HG02970 (cell line): ENCODE results near the gene RAPGEF2.
"Not testable (repeated sequence)": the region's sequence is repeated elsewhere in the genome, so short reads cannot be mapped to it uniquely, and the experiment has no call there.

ENCODE experiments used
- ATAC-seq: cut with Tn5 transposase; IDR thresholded peaks from one replicate; pipeline ENCODE4 v1.9.1; 2021; ENCODE audit warnings: mild to moderate bottlenecking, moderate library complexity, moderate number of reproducible peaks; ENCODE audit not compliant: unreplicated experiment, low FRiP score

Gene RAPGEF2

DNA sequence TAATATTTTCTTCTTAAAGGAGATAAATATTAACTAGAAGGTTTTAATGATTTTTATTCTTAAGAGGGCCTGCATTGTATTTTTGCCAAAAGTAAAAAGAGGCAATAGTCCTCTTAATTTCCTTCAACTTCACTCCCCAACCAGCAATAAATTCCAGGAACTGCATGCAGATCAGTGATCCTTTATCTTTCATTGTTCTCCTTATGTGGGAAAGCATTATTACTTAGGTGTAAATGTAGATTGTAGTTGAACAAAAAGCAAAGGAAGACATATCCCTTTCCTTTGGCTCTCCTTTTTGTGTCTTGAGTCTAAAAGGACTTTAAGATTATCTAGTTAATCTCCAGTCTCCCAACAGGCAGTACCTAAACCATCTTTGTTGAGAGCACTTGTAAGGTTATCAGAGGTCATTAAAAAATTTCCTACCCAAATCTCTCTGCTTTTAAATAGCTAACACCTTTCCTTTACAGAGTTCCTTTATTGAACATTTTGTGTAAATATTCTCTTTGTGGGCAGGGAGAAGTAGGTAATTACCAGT lies 55.3 kb downstream of the RAPGEF2 start:
- no peak for ATAC-seq

DNA sequence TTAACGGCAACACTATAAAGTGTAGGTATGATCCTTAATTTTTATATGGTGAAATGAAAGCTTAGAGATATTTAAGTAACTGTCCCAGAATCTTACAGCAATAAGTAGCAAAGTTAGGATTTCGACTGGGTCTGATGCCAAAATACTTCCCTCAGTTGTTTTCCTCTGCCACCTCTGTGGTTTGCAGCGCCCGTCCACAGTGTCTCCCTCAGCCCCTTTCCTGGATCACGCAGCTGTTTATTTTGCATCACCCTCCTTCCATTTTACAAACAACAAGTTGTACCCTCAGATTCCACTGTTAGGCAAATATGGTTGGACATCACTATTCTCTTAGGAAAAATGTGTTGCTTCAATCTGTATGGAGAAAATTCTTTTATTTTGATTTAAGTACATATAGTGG lies 56.1 kb downstream of the RAPGEF2 start:
- no peak for ATAC-seq

DNA sequence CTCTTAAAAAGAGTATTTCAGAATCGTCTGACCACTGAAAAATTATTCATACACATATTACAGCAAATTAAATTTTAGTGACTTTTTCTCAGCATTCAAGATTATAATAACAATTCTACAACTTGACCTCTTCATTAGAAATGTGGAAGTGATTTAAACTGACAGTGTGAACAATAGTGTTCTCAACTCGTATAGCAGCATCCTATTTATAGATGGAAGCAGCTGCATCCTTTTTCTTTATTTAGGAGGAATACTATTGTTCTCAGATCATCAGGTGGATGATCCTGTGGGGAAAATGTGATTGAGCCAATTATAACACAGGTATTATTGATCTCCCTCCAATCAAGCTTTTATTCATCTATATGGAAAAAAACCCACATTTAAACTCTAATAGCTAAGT lies 56.7 kb downstream of the RAPGEF2 start:
- no peak for ATAC-seq

DNA sequence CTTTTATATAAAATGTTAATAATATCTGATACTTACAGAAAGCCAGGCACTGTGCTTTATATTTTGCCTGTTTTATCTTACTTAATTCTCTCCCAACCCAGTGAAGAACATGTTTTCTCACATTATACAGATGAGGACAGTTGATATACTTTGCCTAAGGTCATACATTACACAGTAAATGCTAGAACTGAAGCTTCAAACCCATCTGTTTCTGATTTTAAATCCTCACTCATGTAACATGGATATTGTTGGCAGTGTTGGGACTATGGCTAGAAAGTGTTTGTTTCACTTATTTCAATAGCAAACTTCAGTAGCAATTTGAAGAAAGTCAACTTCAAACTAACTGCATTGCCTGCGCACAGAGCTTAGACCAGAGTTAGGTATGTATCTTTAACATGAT lies 57.4 kb downstream of the RAPGEF2 start:
- ATAC-seq, result no peak

DNA sequence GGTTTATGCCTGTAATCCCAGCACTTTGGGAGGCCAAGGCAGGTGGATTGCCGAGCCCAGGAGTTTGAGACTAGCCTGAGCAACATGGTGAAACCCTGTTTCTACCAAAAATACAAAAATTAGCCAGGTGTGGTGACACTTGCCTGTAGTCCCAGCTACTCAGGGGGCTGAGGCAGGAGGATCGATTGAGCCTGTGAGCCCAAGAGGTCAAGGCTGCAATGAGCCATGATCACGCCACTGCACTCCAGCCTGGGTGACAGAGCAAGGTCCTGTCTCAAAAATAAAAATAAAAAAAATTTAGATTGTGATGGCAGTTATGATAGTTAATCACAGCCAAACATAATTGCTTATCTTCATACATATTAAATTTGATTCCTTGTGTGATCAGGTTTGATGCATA lies 58.6 kb downstream of the RAPGEF2 start:
- not testable (repeated sequence) for ATAC-seq

DNA sequence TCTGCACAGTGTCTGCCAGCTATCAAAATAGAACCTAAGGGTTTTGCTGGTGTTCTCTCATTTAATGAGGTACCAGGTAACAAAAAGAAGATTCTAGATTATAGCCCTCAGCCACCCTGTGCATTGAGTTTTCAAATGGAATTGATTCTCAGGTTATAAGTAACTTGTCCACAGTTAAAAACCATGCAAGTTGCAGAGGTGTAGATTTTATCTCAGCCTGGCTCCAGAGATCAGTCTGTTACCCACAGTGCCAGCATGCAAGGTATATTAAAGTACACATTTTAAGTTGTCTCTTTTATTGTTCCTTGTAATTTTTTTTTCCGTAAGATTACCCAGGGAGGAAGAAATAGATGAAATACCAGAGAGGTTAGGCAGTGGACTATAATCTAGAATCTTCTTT lies 59.7 kb downstream of the RAPGEF2 start:
- ATAC-seq, result no peak

DNA sequence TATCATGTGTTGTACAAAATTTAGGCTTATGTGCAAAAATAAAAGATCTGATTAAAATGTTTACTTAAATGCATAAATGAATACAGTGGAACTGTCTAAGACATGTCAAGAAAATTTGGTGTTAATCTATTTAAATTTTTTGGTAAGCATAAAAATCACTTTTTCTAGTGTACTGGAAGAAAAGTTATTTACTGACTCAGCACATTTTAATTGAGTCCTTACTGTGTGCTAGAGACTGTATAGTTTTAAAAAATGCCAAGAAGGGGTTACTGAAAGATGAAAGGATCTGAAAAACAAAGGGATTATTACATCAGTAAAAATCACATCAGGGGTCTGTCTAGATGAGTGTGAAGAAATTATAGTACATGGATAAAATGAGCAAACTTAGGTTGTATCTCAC lies 60.6 kb downstream of the RAPGEF2 start:
- ATAC-seq, result no peak

DNA sequence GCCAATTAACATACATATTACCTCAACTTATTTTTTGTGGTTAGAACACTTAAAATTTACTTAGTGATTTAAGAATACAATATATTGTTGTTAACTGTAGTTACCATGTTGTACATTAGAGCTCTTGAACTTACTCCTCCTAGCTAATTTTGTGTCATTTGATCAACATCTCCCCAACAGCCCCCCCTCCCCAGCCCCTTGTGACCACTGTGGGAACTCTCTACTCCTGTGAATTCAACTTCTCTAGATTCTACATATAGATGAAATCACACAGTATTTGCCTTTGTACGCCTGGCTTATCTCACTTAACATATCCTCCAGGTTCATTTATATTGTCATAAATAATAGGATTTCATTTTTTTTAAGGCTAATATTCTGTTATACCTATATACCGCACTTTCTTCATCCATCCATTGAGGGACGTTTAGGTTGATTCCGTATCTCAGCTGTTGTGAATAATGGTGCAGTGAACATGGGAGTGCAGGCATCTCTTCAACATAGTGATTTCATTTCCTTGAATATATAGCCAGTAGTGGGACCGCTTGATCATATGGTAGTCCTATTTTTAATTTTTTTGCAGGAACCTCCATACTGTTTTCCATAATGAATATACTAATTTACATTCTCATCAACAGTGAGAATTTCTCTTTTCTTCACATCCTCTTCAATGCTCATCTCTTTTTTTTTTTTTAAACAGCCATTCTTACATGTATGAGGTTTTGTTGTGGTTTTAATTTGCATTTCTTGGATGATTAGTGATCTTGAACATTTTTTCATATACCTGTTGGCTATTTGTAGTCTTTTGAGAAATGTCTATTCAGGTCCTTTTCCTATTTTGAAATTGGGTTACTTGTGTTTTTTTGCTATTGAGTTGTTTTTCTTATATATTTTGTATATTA lies 66.8 kb downstream of the RAPGEF2 start:
- no peak for ATAC-seq

DNA sequence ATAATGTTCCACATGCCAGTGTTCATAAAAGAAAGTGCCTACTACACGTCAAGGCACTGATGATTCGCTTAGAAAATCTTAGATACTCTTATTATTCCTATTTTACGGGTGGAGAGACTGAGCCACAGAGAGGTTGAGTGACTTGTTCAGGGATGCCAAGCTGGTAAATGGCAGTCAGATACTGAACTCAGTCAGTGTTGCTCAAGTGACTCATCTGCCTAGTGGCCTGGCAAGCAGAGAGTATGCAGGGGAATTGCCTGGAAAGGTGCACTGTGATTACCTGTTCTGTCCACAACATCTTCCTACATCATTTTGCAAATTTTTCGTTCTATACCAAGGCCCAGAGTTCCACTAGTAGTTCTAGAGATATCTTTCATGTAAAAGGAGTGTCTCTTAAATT lies 68.4 kb downstream of the RAPGEF2 start:
- no peak for ATAC-seq

DNA sequence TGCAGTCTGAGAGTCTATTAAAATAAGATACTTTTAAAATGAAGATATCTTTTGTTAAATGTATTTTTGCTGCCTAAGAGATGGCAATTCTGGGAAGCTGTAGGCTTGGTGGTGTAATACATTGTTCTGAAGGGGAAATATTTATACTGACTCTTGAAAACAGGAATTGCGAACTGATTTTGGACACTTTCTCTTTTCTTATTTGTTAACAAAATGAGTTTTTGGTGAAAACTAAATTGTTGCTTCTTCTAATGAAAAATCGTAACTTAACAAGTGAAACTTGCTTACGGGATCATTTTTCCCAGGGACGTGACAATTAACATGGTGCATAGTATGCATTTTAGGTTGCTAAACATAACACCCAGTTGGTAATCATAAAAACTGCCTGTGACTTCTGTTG lies 71.0 kb downstream of the RAPGEF2 start:
- no peak for ATAC-seq

DNA sequence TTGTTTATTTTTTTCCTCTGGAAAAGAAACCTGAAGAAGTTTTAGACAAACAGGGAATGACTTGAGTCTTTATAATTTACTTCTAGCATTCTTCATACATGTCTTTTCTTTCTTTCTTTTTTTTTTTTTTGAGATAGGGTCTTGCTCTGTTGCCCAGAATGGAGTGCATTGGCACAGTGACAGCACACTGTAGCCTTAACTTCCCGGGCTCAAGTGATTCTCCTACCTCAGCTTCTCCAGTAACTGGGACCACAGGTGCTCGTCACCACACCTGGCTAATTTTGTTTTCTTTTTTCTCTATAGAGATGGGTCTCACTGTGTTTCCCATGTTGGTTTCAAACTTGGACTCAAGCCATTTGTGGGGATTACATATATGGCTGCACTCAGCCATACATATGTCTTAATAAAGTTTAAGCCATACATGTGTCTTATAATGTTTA lies 71.8 kb downstream of the RAPGEF2 start:
- ATAC-seq, result no peak

DNA sequence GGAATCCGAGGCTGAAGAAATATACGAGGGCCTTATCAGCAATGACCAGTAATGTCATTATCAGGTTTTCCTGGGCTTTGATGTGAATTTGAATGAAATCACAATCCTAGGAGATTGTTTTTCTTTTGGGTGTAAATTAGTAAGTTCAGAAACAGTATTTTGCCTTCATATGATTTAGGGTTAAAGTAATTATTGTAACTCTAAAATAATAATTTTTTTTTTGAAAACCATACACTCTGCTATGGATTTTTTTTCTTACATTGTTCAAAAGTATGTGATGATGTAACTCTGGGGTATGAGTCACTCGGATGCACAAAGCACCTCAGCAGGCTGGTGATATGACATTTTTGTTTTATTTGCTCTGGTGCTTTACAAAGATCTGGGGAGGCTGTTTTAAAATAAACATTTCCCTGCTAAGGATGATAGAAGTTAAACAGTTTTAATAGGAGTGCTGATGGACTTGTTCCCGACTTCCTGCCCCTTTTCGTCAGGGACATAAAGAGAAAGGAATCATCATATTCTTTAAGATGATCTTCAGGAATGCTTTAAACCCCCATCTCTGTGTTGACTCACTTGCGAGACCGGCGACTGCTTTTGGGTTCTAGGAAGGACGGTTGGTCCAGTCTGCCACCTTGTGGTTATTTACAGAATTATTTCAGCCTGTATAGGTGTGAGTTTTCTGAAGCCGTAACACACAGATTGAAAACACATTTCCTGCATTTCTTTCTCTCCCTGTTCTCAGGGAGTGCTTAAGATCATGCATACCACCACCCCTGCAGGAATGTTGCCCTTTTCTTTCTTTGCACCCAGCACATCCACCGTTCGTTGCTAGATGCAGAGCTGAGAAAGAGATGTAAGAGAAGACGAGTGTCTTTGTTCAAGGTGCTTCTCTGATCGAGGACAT lies 72.5 kb downstream of the RAPGEF2 start:
- peak; percentile 46 for ATAC-seq

DNA sequence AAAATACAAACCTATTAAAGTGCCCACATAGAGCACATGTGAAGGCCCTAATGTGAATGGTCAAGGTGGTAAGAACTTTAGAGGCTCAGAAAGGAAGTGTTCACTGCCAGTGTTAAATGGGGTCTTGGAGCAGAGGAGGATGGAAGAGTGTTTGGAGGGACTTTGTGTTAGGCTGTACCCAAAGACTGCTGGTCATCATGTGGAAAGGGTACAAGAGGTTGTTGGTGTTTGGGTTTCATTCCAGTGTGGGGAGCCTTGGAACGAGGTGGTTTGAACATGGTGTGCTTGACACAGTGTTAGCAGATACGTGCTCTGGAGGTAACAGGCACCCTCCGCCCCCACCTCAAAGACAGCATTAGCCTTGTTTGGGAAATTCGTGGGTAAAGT lies 73.1 kb downstream of the RAPGEF2 start:
- no peak for ATAC-seq

DNA sequence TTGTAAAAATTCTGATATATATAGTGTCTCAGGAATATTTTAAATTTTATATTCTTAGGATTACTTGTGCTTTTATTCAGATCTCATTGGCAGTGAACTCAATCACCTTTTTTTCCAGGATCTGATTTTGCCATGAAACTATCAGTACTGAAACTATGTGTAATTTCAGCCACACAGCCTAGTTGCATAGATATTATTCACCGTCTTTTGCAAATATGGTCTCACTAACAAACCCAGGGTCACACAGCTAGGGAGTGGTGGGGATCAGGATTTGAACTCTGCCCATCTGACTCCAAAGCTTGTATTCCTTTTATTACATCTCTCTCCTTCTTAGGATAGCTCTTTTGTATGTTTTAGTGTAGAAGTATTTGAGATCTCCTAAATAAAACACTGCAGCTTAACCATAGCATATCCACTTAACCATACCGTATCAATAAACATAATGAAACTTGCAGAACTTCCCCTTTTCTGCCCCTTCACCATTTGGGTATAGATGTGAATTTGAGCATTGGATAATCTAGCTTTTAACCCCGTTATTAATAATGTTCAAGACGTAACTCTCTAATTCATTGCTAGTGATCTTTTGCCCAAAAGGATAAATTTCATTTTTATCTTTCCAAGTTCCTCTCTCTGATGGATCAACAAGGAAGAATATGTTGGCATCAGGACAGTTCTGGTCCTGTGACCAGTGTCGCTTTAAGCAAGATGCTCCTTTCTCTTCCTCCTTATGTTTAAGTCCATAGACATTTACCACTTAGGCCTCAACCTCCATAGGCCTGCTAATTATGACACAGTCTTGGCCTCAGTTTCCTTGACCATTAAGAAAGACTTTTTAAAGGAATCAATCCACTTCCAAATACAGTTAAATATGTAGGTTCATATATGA lies 74.6 kb downstream of the RAPGEF2 start:
- ATAC-seq, result no peak

DNA sequence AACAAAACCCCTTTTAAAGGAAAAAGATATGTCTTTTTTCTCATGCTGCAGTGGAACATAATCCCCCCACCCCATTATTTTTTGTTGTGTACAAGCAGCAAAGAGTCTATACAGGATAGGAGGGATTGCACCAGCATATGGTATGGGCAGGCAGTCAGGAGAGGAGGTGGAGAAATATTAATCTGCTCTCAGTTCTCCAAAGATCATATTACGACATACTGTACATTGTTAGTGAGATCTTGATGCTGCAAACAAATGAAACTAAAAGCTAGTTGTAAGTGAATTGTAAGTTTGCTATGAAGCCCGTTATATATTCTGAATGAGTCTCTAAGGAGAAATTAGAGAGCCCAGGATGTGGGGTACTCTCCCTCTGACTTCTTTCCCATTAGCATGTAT lies 75.3 kb downstream of the RAPGEF2 start:
- no peak for ATAC-seq

DNA sequence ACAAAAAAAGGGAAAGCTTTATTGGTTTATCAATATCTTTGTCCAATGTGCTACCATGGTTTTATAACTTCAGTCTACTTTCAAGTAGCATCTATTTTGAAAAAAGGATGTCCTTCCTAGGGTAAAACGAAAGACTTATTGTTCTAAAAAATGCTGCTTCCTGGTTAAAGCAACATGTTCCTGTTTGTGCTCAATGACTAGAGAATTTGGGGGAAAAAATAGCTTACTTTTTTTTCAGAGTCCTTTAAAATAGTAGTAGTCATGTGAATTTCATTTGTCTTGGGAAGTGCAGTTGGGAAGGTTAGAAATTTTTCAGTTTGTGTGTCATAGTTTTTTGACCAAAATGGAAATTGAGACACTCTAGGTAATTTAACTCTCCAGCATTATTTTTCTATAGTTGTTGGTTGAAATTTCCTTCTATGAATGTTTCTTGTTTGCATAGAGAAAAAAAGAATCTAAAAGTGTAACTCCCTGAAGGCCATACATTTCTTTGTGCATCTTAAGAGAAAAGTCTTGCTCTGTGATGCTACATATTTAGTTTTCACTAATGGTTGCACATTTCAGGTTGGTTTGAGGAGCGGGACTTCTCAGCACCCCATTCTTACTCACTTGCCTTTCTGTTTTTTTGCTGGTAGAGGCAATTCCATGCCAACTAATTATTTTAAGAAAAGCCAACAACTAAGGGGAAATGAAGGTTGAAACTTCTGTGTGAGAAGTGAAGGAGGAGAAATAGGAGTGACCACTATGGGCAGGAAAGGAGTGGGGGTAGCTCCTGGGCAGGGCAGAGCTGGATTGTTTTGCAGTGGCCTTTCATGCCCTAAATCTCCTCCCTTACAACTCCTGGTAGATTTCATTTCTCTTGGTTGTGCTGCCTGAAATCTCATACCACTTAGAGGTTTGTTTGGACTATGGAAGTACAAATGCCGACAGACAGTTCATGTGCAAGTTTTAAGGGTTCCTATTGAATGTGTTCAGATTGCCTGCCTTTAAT lies 76.4 kb downstream of the RAPGEF2 start:
- no peak for ATAC-seq

DNA sequence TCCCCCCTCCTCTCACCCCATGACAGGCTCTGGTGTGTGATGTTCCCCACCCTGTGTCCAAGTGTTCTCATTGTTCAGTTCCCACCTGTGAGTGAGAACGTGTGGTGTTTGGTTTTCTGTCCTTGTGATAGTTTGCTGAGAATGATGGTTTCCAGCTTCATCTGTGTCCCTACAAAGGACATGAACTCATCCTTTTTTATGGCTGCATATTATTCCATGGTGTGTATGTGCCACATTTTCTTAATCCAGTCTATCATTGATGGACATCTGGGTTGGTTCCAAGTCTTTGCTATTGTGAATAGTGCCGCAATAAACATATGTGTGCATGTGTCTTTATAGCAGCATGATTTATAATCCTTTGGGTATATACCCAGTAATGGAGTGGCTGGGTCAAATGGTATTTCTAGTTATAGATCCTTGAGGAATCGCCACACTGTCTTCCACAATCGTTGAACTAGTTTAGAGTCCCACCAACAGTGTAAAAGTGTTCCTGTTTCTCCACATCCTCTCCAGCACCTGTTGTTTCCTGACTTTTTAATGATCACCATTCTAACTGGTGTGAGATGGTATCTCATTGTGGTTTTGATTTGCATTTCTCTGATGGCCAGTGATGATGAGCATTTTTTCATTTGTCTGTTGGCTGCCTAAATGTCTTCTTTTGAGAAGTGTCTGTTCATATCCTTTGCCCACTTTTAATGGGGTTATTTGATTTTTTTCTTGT lies 81.2 kb downstream of the RAPGEF2 start:
- ATAC-seq, result not testable (repeated sequence)

DNA sequence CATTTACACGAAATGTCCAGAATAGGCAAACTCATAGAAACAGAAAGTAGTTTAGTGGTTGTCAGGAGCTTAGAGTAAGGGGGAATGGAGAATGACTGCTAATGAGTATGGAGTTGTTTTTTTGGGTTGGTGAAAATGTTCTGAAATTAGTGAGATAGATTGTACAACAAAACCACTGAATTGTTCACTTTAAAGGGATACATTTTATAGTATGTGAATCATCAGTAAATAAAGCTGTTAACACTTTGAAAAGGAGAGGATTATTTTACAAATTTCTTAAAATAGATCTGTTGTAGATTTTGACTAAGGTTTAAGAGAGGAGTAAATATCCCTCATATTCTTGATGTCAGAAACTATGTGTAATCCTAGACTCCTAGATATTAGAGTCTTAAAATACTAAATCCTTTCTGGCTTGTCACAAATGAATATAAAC lies 82.7 kb downstream of the RAPGEF2 start:
- ATAC-seq, result no peak
